NOMO-1 treated with dmso at 0.1 percent for 144 hours (cell line): ENCODE data around the gene KNTC1.
"Not testable (repeated sequence)": the region's sequence is repeated elsewhere in the genome, so short reads cannot be mapped to it uniquely, and the experiment has no call there.

Experiments used
- DNase-seq: peaks from one replicate; lab custom pipeline; 2025; ENCODE audit not compliant: unreplicated experiment; lab: John Stamatoyannopoulos, UW

The KNTC1 gene

GRCh38 chr12:122508163-122508562 is 18.9 kb upstream of the KNTC1 start:
- no peak for DNase-seq

DNA sequence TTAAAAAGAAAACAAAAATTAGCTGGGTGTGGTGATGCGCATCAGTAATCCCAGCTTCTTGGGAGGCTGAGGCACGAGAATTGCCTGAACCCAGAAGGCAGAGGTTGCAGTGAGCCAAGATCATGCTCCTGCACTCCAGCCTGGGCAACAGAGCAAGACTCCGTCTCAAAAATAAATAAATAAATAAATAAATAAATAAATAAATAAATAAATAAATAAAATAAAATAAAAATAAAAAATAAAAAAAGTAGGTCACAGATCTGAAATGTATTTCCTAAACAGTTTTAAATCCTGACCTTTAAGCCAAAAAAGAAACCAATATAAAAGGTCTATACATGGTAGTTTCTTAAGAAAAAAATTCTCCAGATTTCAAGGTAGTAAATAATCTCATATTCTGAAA is 14.0 kb upstream of the KNTC1 start:
- not testable (repeated sequence) for DNase-seq

GRCh38 chr12:122513660-122514059 is 13.4 kb upstream of the KNTC1 start:
- no peak for DNase-seq

GRCh38 chr12:122515275-122515674 is 11.8 kb upstream of the KNTC1 start:
- no peak for DNase-seq

GRCh38 chr12:122516544-122517361 is 10.3 kb upstream of the KNTC1 start:
- no peak for DNase-seq

GRCh38 chr12:122517877-122518276 is 9.2 kb upstream of the KNTC1 start:
- no peak for DNase-seq

DNA sequence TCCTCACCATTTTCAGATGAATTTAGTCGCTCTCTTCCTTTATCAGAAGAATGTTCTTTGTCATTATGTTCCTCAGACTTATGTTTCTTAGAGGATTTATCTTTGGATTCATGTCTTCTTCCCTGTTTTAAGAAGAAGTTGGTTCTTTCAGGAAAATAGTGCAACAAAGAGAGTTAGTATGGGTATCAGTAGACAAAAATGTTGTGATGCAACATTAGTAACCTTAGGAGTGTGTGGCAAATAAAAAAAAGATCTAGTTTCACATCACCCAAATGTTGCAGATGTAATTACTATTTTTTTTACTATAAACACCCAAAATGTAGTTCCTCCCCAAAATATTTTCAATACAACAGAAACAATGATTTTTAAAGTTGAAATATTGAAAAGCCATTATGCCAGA is 8.1 kb upstream of the KNTC1 start:
- DNase-seq: no peak

GRCh38 chr12:122519418-122519817 is 7.6 kb upstream of the KNTC1 start:
- DNase-seq: no peak

GRCh38 chr12:122520676-122521075 is 6.4 kb upstream of the KNTC1 start:
- no peak for DNase-seq

- DNase-seq: peak; percentile 6
Observed at GRCh38 chr12:122523280-122523679, 3.8 kb upstream of the KNTC1 start.

DNA sequence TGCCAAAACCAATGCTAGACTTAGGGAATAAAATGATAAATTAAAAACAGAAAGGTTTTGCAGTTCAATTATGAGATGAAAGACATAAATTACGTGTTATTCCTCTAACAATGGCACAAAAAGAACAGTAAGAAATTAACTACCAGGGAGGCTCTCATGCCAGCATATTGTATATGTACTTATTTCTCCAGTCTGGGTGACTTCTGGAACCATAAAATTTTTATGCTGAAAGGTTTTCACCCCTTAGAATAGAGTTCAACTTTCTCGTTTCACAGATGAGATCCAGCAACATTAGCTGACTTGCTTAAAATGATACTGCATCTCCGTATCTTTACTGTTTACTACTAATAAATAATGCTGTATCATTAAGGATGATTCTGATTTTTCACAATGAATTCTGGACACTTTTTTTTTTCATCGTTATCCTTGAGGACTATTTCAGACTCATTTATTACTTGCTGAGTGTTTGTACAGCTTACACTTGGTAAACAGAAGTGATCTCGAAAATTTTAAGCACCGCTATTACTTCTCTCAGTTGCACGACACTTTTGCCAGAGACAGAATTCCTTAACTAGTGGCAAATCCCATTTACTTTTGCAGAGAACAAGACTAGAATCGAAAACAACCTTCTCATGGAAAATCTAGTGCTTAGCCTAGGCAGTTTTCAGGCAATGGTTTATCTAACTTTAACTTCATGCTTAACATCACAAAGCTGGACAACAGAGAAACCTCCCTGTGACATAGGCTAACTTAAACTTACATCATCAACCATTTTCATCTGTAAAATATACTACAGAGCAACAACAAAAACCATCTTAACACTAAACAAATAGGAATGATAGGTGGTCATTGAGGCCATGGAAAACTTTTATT is 3.0 kb upstream of the KNTC1 start:
- no peak for DNase-seq

DNA sequence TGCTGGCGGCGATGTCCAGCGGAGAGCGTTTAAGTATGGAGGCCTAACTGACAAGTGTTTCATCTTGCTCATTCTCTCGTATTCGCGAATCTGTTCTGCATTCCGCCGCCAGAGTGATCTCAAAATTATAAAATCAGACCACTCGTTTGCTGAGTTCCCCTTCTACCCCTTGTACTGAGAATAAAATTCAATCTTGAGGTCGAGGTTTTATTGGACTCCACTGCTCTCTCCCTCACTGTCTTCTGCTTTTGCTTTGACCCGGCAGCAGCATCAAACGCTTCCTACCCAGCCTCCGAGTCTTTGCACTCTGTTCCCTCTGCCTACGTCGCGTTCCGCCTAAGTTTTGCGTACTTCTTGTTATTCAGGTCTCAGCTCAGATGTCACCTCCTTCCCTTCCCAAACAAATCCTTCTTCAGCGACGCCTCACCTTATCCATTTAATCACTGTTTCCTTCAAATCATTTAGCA is 462 bp downstream of the KNTC1 start:
- peak; percentile 58 for DNase-seq

- no peak for DNase-seq
Observed at GRCh38 chr12:122528582-122528981, 1.5 kb downstream of the KNTC1 start.

DNA sequence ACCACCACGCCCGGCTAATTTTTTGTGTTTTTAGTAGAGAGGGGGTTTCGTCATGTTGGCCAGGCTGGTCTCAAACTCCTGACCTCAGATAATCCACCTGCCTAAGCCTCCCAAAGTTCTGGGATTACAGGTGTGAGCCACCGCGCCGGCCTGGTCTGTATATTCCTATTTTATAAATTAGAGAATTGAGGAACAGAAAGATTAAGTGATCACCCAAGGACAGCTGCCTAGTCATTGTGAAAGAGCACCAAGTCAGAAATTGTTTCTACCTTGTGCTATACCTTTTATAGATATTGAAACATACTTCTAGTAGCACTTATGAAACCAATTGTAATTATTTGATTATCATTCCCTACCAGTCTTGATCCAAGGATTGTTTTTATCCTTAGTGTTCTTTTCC is 1.9 kb downstream of the KNTC1 start:
- DNase-seq: no peak

DNA sequence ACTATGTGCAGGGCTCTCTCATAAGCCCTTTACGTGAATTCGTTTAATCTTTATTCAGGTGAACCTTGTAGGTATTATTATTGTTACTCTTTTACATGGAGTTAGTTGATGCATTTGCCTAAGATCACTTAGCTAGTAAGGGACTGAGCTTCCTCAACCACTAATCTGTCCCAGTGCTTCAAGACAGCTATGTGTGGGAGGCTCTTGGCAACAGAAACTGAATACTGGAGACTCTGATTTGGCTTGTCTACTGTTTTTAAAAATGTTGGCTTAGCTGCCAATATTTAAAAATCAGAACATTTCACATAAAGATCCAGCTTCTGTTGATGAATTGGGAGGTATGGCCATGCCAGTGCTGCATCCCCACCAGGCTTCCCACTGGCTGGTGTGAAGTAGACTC is 6.8 kb downstream of the KNTC1 start:
- DNase-seq: no peak

- no peak for DNase-seq
Observed at GRCh38 chr12:122537021-122537420, 10.0 kb downstream of the KNTC1 start.

GRCh38 chr12:122538496-122538895 is 11.4 kb downstream of the KNTC1 start:
- DNase-seq: no peak

DNA sequence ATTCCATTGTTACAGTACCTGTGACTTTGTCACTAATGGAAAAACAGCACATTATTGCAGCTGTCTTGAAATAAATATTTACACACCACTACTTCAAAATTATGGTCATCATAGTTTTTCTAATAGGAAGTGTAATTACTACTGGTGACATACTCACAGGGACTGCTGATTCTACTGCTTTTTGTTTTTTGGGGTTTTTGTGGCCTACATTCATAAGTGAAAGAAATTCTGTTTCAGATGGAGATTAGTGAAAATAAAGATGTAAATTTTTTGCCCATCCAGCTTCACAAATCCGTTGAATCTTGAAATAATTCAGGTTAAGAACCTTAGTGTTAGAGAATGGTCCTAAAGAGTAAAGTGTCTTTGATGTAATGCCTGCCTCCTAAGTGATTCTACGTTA is 17.5 kb downstream of the KNTC1 start:
- DNase-seq: no peak

GRCh38 chr12:122545855-122546254 is 18.8 kb downstream of the KNTC1 start:
- no peak for DNase-seq

GRCh38 chr12:122547330-122547729 is 20.3 kb downstream of the KNTC1 start:
- no peak for DNase-seq

DNA sequence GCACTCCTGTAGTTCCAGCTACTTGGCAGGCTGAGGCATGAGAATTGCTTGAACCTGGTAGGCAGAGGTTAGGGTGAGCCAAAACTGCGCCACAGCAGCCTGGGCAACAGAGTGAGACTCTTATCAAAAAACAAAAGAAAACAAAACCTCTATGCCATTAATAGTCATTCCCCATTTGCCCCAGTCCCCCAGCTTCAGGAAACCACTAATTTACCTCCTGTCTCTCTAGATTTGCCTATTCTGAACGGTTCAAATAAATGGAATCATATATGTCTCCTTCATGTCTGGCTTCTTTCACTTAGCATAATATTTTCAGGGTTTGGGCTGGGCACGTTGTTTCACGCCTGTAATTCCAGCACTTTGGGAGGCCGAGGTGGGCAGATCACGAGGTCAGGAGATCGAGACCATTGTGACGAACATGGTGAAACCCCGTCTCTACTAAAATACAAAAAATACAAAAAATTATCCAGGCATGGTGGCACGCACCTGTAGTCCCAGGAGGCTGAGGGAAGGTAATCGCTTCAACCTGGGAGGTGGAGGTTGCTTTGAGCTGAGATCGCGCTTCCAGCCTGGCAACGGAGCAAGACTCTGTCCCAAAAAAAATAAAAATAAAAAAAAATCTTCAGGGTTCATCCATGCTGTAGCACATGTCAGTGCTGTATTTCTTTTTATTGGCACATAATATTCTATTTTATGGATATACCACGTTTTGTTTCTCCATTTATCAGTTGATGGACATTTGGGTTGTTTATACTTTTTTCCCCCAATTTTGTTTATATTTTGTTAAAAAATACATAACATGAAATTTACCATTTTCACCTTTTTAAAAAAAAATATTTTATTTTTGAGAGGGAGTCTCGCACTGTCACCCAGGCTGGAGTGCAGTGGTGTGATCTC is 31.9 kb downstream of the KNTC1 start:
- DNase-seq: no peak
